IMR-90 (cell line): ENCODE measurements around the gene IQCB1. TPM values are rescaled to one million over a fixed set of nuclear protein-coding genes. Genes with fewer than 3 reads are reported as not detected.
"Not testable (repeated sequence)": the region's sequence is repeated elsewhere in the genome, so short reads cannot be mapped to it uniquely, and the experiment has no call there.

Experiments used
- ATAC-seq: fragments of 200-7000 bp; cut with Tn5 transposase; 2 replicates; pipeline ENCODE4 v1.9.1; 2020; ENCODE audit warnings: low read depth, mild to moderate bottlenecking, moderate library complexity
- BruUV-seq: library from RNA; stranded (reverse); fragments of 400-500 nt; replicated peaks from 2 replicates; lab custom pipeline; 2021; lab: Mats Ljungman, UMichigan
- CTCF ChIA-PET: fragments of 300-600 bp; formaldehyde crosslinking; extraction: SDS; loops from one replicate; lab custom pipeline; 2021; ENCODE audit warnings: antibody characterized with exemption; lab: Yijun Ruan, JAX
- POLR2A ChIA-PET: fragments of 300-600 bp; sonication (Branson Sonifier 250); formaldehyde crosslinking; loops from one replicate; lab custom pipeline; 2022; ENCODE audit warnings: antibody characterized with exemption; ENCODE audit not compliant: unreplicated experiment; lab: Charles Lee
- DNase-seq: peaks from one replicate; pipeline ENCODE4 v3.0.0; 2013
- H2AFZ ChIP-seq: replicated peaks from 2 replicates; pipeline ENCODE3; 2013; ENCODE audit warnings: low read length, mild to moderate bottlenecking; ENCODE audit not compliant: poor library complexity
- H2AK5ac ChIP-seq: 2 replicates; pipeline ENCODE4 v1.6.1; 2013; ENCODE audit warnings: low read depth, low read length, inconsistent platforms
- H2AK9ac ChIP-seq: replicated peaks from 2 replicates; pipeline ENCODE3; 2013; ENCODE audit warnings: mild to moderate bottlenecking, low read depth, low read length, moderate library complexity; ENCODE audit not compliant: poor library complexity
- H2BK120ac ChIP-seq: 2 replicates; pipeline ENCODE4 v1.6.1; 2013; ENCODE audit warnings: low read depth, low read length, inconsistent platforms
- H2BK15ac ChIP-seq: 3 replicates; pipeline ENCODE4 v1.6.1; 2013; ENCODE audit warnings: low read depth, low read length, inconsistent platforms
- H2BK20ac ChIP-seq: 2 replicates; pipeline ENCODE4 v1.6.1; 2013; ENCODE audit warnings: low read depth, mild to moderate bottlenecking, inconsistent platforms, low read length, moderate library complexity
- H2BK5ac ChIP-seq: 2 replicates; pipeline ENCODE4 v1.6.1; 2013; ENCODE audit warnings: mild to moderate bottlenecking, low read depth, low read length, inconsistent platforms; ENCODE audit not compliant: poor library complexity, severe bottlenecking
- H3K14ac ChIP-seq: replicated peaks from 2 replicates; pipeline ENCODE4 v1.6.1; 2013; ENCODE audit warnings: low read depth, low read length, inconsistent platforms
- H3K18ac ChIP-seq: 2 replicates; pipeline ENCODE4 v1.6.1; 2013; ENCODE audit warnings: low read depth, low read length, control low read depth
- H3K23ac ChIP-seq: 2 replicates; pipeline ENCODE4 v1.6.1; 2013; ENCODE audit warnings: low read depth, low read length, inconsistent platforms
- H3K27ac ChIP-seq: 2 replicates; pipeline ENCODE4 v1.5.1; 2013; ENCODE audit warnings: mild to moderate bottlenecking, control low read depth, low read length; ENCODE audit not compliant: insufficient read depth
- H3K27me3 ChIP-seq: 2 replicates; pipeline ENCODE4 v1.6.1; 2013; ENCODE audit warnings: low read length; ENCODE audit not compliant: control insufficient read depth, insufficient read depth
- H3K36me3 ChIP-seq: 2 replicates; pipeline ENCODE4 v1.6.1; 2013; ENCODE audit warnings: low read length, mixed read lengths; ENCODE audit not compliant: control insufficient read depth, insufficient read depth
- H3K4ac ChIP-seq: 2 replicates; pipeline ENCODE4 v1.6.1; 2013; ENCODE audit warnings: low read depth, low read length, inconsistent platforms
- H3K4me1 ChIP-seq: 2 replicates; pipeline ENCODE4 v1.6.1; 2013; ENCODE audit warnings: low read length, mixed read lengths; ENCODE audit not compliant: control insufficient read depth, insufficient read depth
- H3K4me2 ChIP-seq: 2 replicates; pipeline ENCODE4 v1.6.1; 2013; ENCODE audit warnings: low read depth, mild to moderate bottlenecking, control low read depth, low read length, moderate library complexity
- H3K4me3 ChIP-seq: 2 replicates; pipeline ENCODE4 v1.5.1; 2013; ENCODE audit warnings: low read depth, mild to moderate bottlenecking, control low read depth, low read length, moderate library complexity; ENCODE audit not compliant: insufficient read depth
- H3K56ac ChIP-seq: 2 replicates; pipeline ENCODE4 v1.6.1; 2013; ENCODE audit warnings: low read length, inconsistent platforms; ENCODE audit not compliant: insufficient read depth; ENCODE audit errors: extremely low read depth
- H3K79me1 ChIP-seq, 2 experiments: 2 replicates each; pipeline ENCODE4 v1.6.1; 2013; ENCODE audit warnings: low read length in 2 of 2, inconsistent platforms in 1 of 2, low read depth in 1 of 2
- H3K9ac ChIP-seq: 2 replicates; pipeline ENCODE4 v1.6.1; 2013; ENCODE audit warnings: low read depth, low read length, control low read depth
- H3K9me1 ChIP-seq: 2 replicates; pipeline ENCODE4 v1.6.1; 2013; ENCODE audit warnings: low read length, inconsistent platforms; ENCODE audit not compliant: insufficient read depth
- H3K9me3 ChIP-seq: 2 replicates; pipeline ENCODE4 v1.6.1; 2013; ENCODE audit warnings: low read length; ENCODE audit not compliant: control insufficient read depth, insufficient read depth
- H4K20me1 ChIP-seq: 2 replicates; pipeline ENCODE4 v1.6.1; 2013; ENCODE audit warnings: low read length, inconsistent platforms; ENCODE audit not compliant: insufficient read depth
- H4K5ac ChIP-seq: 2 replicates; pipeline ENCODE4 v1.6.1; 2013; ENCODE audit warnings: mild to moderate bottlenecking, low read depth, low read length, control low read depth
- H4K8ac ChIP-seq, 2 experiments: 2 replicates each; pipeline ENCODE4 v1.6.1; 2013; ENCODE audit warnings: low read depth in 2 of 2, low read length in 2 of 2, control low read depth in 1 of 2, inconsistent platforms in 1 of 2
- H4K91ac ChIP-seq: 2 replicates; pipeline ENCODE4 v1.6.1; 2013; ENCODE audit warnings: low read depth, low read length, inconsistent platforms; ENCODE audit not compliant: insufficient read depth
- CHD1 ChIP-seq: IDR thresholded peaks from 2 replicates; pipeline ENCODE4 v1.6.1; 2012; ENCODE audit warnings: low read depth, low read length, improper control_type of control experiment
- ELK1 ChIP-seq: fragments of 150-350 bp; IDR thresholded peaks from 2 replicates; pipeline ENCODE4 v1.6.1; 2016; ENCODE audit warnings: low read depth, mild to moderate bottlenecking, low read length, moderate library complexity, borderline replicate concordance
- MXI1 ChIP-seq: IDR thresholded peaks from 2 replicates; pipeline ENCODE4 v1.6.1; 2012; ENCODE audit warnings: low read depth, mild to moderate bottlenecking, low read length, moderate library complexity, borderline replicate concordance
- NFE2L2 ChIP-seq: fragments of 150-350 bp; IDR thresholded peaks from 2 replicates; pipeline ENCODE4 v1.6.1; 2016; ENCODE audit warnings: low read depth, mild to moderate bottlenecking, low read length
- POLR2A ChIP-seq: IDR thresholded peaks from 2 replicates; pipeline ENCODE4 v1.6.1; 2012; ENCODE audit warnings: mild to moderate bottlenecking, low read depth, low read length
- RAD21 ChIP-seq: IDR thresholded peaks from 2 replicates; pipeline ENCODE4 v1.6.1; 2012; ENCODE audit warnings: low read length, improper control_type of control experiment
- RCOR1 ChIP-seq: IDR thresholded peaks from 2 replicates; pipeline ENCODE4 v1.6.1; 2012; ENCODE audit warnings: mild to moderate bottlenecking, low read length, improper control_type of control experiment; ENCODE audit not compliant: insufficient replicate concordance
- RFX5 ChIP-seq: IDR thresholded peaks from 2 replicates; pipeline ENCODE4 v1.8.0; 2012; ENCODE audit warnings: low read depth, mild to moderate bottlenecking, low read length, moderate library complexity
- SMC3 ChIP-seq: fragments of 150-350 bp; IDR thresholded peaks from 2 replicates; pipeline ENCODE4 v1.6.1; 2016; ENCODE audit warnings: low read depth, mild to moderate bottlenecking, antibody characterized with exemption, low read length, moderate library complexity
- WGBS, 2 experiments: methylation state at CpG; one replicate each; pipeline versions ENCODE4 v1.1.5 to v1.1.7; 2013; ENCODE audit warnings: missing lambda C conversion rate in 2 of 2; ENCODE audit not compliant: insufficient read length in 1 of 2; ENCODE audit errors: extremely low coverage in 2 of 2; 5-methylcytosine and 5-hydroxymethylcytosine counted together
- dilution Hi-C: fragments of 300-500 bp; cut with HindIII; formaldehyde crosslinking; loops from one replicate; pipeline ENCODE4 v1.14.3; 2018; ENCODE audit warnings: low sequenced_read_pairs; ENCODE audit not compliant: unreplicated experiment
- in situ Hi-C: fragments of 300-500 bp; cut with MboI; formaldehyde crosslinking; loops from 3 replicates; pipeline ENCODE4 v1.14.3; 2019; ENCODE audit warnings: low sequenced_read_pairs, inconsistent platforms, mixed read lengths
- intact Hi-C: fragments of 100-400 bp; cut with micrococcal nuclease; formaldehyde crosslinking; loops from 2 replicates; pipeline ENCODE4 v1.10.0; 2022
- polyA plus RNA-seq, 3 experiments: library from polyadenylated mRNA; depleted of rRNA; stranded (reverse); fragments of >200 nt; gene quantifications; 2 replicates each; pipeline ENCODE4 v1.2.3, GENCODE V29; 2012; ENCODE audit warnings: low replicate concordance in 1 of 3
- total RNA-seq: library from RNA; depleted of rRNA; stranded (reverse); fragments of >200 nt; gene quantifications from 2 replicates; pipeline ENCODE4 v1.2.3, GENCODE V29; 2012

The IQCB1 gene
- total and polyA plus RNA-seq, 2 of the 4 experiments (the other 2 are of a cell fraction) = 13.5 to 18.3 TPM

GRCh38 chr3:121781611-121782010 lies 53.2 kb downstream of the IQCB1 start:
- H4K5ac ChIP-seq = no peak overlapping the region
- H2AFZ ChIP-seq = no peak overlapping the region
- H3K4ac ChIP-seq = no peak overlapping the region
- H2AK9ac ChIP-seq = no peak overlapping the region
- H3K79me1 ChIP-seq = no peaks in the 10 kb centered on the region
- H4K91ac ChIP-seq = no peak overlapping the region
- H3K27ac ChIP-seq = no peak overlapping the region
- H3K9me3 ChIP-seq = no peaks in the 10 kb centered on the region
- DNase-seq = no peak
- H3K14ac ChIP-seq = no peak overlapping the region
- no peak overlapping the region for H2BK15ac ChIP-seq
- H2AK5ac ChIP-seq = no peak overlapping the region
- no peaks in the 10 kb centered on the region for H3K4me1 ChIP-seq
- H4K20me1 ChIP-seq = no peaks in the 10 kb centered on the region
- H3K27me3 ChIP-seq = no peaks in the 10 kb centered on the region
- no TSS peak for BruUV-seq
- in situ Hi-C loops = no loop called here
- H3K4me3 ChIP-seq = no peak overlapping the region
- intact Hi-C loops = no loop called here
- H3K4me2 ChIP-seq = no peak overlapping the region
- no peak overlapping the region for H3K23ac ChIP-seq
- H3K9ac ChIP-seq = no peak overlapping the region
- H2BK20ac ChIP-seq = no peak overlapping the region
- H3K9me1 ChIP-seq = no peaks in the 10 kb centered on the region
- no CpG with 5 or more reads among the region's 7 CpGs for WGBS, 2 experiments
- no peak overlapping the region for H2BK5ac ChIP-seq
- no peak for ATAC-seq
- CTCF ChIA-PET = no interaction called here
- H3K18ac ChIP-seq = no peak overlapping the region
- TF ChIP-seq ELK1 = no peak
- TF ChIP-seq NFE2L2 = no peak
- TF ChIP-seq POLR2A = no peak
- no peak for TF ChIP-seq CHD1
- TF ChIP-seq MXI1 = no peak
- no peak for TF ChIP-seq RFX5
- TF ChIP-seq RAD21 = no peak
- no peak for TF ChIP-seq RCOR1
- TF ChIP-seq SMC3 = no peak
- no peak overlapping the region for H3K56ac ChIP-seq
- no peak overlapping the region for H4K8ac ChIP-seq
- no peak overlapping the region for H2BK120ac ChIP-seq
- dilution Hi-C loops = no loop called here
- POLR2A ChIA-PET = no interaction called here
- peaks cover 5% of the 10 kb centered on the region for H3K36me3 ChIP-seq

GRCh38 chr3:121775095-121775494 lies 59.8 kb downstream of the IQCB1 start:
- H2BK120ac ChIP-seq, H2BK5ac ChIP-seq, intact Hi-C loops, dilution Hi-C loops, H2BK15ac ChIP-seq, H4K5ac ChIP-seq, POLR2A ChIA-PET, BruUV-seq, ATAC-seq, in situ Hi-C loops, H3K4me2 ChIP-seq, H3K14ac ChIP-seq, H3K27ac ChIP-seq, H3K4me3 ChIP-seq, H3K18ac ChIP-seq, H2AK5ac ChIP-seq, H4K20me1 ChIP-seq, H2BK20ac ChIP-seq, H3K23ac ChIP-seq, DNase-seq, H3K9me1 ChIP-seq, H3K4ac ChIP-seq, H2AK9ac ChIP-seq, H3K4me1 ChIP-seq, H3K9me3 ChIP-seq, H3K79me1 ChIP-seq, H3K56ac ChIP-seq, CTCF ChIA-PET, H3K27me3 ChIP-seq, H4K8ac ChIP-seq, H3K9ac ChIP-seq, H2AFZ ChIP-seq, H4K91ac ChIP-seq: not testable (repeated sequence)
- no CpG with 5 or more reads among the region's 4 CpGs for WGBS, 2 experiments
- H3K36me3 ChIP-seq = peaks cover 12% of the 10 kb centered on the region
